B cell (primary cell): ENCODE results near the gene CRYAA. TPM values are rescaled to one million over a fixed set of nuclear protein-coding genes. Genes with fewer than 3 reads are reported as not detected.

Source experiments
- ATAC-seq: fragments of 200-7000 bp; cut with Tn5 transposase; one replicate; pipeline ENCODE4 v1.10.0; 2021; ENCODE audit warnings: low read depth, mild to moderate bottlenecking, moderate number of reproducible peaks, moderate library complexity
- CTCF ChIA-PET: fragments of 350-600 bp; sonication (Branson Sonifier 250); formaldehyde crosslinking; loops from one replicate; lab custom pipeline; 2021; ENCODE audit warnings: antibody characterized with exemption, inconsistent platforms; lab: Charles Lee
- POLR2A ChIA-PET: fragments of 350-600 bp; sonication (Branson Sonifier 250); formaldehyde crosslinking; loops from one replicate; lab custom pipeline; 2021; ENCODE audit warnings: antibody characterized with exemption; lab: Charles Lee
- DNase-seq: peaks from one replicate; pipeline ENCODE4 v3.0.0; 2013
- H2AFZ ChIP-seq: 2 replicates; pipeline ENCODE4 v1.6.1; 2012; ENCODE audit warnings: mild to moderate bottlenecking, low read depth, low read length; ENCODE audit not compliant: insufficient read depth, poor library complexity, severe bottlenecking
- H3K27ac ChIP-seq, 2 donors: 1 replicate in 1 of 2; 2 replicates in 1 of 2; pipeline ENCODE4 v1.5.1; 2012 to 2013; ENCODE audit warnings: low read length in 2 of 2, mild to moderate bottlenecking in 2 of 2, moderate library complexity in 1 of 2
- H3K27me3 ChIP-seq, 4 experiments: fragments of 200-600 bp in 1 of 4; sonication (generic) in 1 of 4; replicated peaks in 1 of 4; 1 replicate in 2 of 4; 2 replicates in 2 of 4; pipeline versions ENCODE4 v1.6.1 to v1.7.0; 2013 to 2016; ENCODE audit warnings: low read length in 3 of 4, mild to moderate bottlenecking in 2 of 4, mixed read lengths in 1 of 4, moderate library complexity in 1 of 4; ENCODE audit not compliant: insufficient read depth in 4 of 4, control insufficient read depth in 3 of 4; ENCODE audit errors: control extremely low read depth in 1 of 4
- H3K36me3 ChIP-seq, 2 experiments: replicated peaks in 1 of 2; 1 replicate in 1 of 2; 2 replicates in 1 of 2; pipeline versions ENCODE4 v1.6.1 to v1.7.1; 2013; ENCODE audit warnings: low read length in 1 of 2; ENCODE audit not compliant: insufficient read depth in 2 of 2, control insufficient read depth in 1 of 2; ENCODE audit errors: control extremely low read depth in 1 of 2, extremely low read depth in 1 of 2
- H3K4me1 ChIP-seq, 2 donors: fragments of 200-600 bp in 1 of 2; sonication (generic) in 1 of 2; 1 replicate in 1 of 2; 2 replicates in 1 of 2; pipeline versions ENCODE4 v1.5.1 to v1.6.1; 2013 to 2017; ENCODE audit warnings: low read length in 2 of 2; ENCODE audit not compliant: control insufficient read depth in 2 of 2, insufficient read depth in 2 of 2
- H3K4me2 ChIP-seq: replicated peaks from 2 replicates; pipeline ENCODE3; 2012; ENCODE audit warnings: mild to moderate bottlenecking, low read depth, low read length; ENCODE audit not compliant: poor library complexity, severe bottlenecking
- H3K4me3 ChIP-seq, 5 experiments: fragments of 200-600 bp in 1 of 5; sonication (generic) in 1 of 5; 1 replicate in 3 of 5; 2 replicates in 2 of 5; pipeline versions ENCODE4 v1.5.1 to v1.7.0; 2011 to 2016; ENCODE audit warnings: low read length in 4 of 5, mild to moderate bottlenecking in 4 of 5, low read depth in 2 of 5, control low read depth in 1 of 5, moderate library complexity in 1 of 5; ENCODE audit not compliant: insufficient read depth in 1 of 5; ENCODE audit errors: control extremely low read depth in 1 of 5, extremely low read depth in 1 of 5
- H3K79me2 ChIP-seq: fragments of 200-600 bp; sonication (generic); one replicate; pipeline ENCODE4 v1.6.0; 2016; ENCODE audit warnings: low read length; ENCODE audit not compliant: control insufficient read depth, insufficient read depth
- H3K9ac ChIP-seq: fragments of 200-600 bp; sonication (generic); 2 replicates; pipeline ENCODE4 v1.6.1; 2017; ENCODE audit warnings: mild to moderate bottlenecking, low read length, moderate library complexity
- H3K9me3 ChIP-seq, 3 donors: one replicate each; pipeline versions ENCODE4 v1.6.1 to v1.7.1; 2013; ENCODE audit warnings: low read length in 2 of 3; ENCODE audit not compliant: control insufficient read depth in 2 of 3, insufficient read depth in 1 of 3; ENCODE audit errors: control extremely low read depth in 1 of 3
- H4K20me1 ChIP-seq: 2 replicates; pipeline ENCODE4 v1.6.0; 2012; ENCODE audit warnings: mild to moderate bottlenecking, low read length; ENCODE audit not compliant: insufficient read depth, control insufficient read depth, poor library complexity, severe bottlenecking
- H3K27ac Mint-ChIP-seq: one replicate; pipeline ENCODE4 v1.8.0; 2021; ENCODE audit warnings: mixed read lengths
- H3K27me3 Mint-ChIP-seq: one replicate; pipeline ENCODE4 v1.8.0; 2021; ENCODE audit warnings: mixed read lengths
- H3K4me1 Mint-ChIP-seq: one replicate; pipeline ENCODE4 v1.8.0; 2021; ENCODE audit warnings: mixed read lengths
- H3K4me3 Mint-ChIP-seq: one replicate; pipeline ENCODE4 v1.8.0; 2021; ENCODE audit warnings: mixed read lengths
- H3K9me3 Mint-ChIP-seq: one replicate; pipeline ENCODE4 v1.8.0; 2022; ENCODE audit warnings: mixed read lengths; ENCODE audit not compliant: insufficient read depth
- CTCF ChIP-seq: fragments of 200-600 bp; IDR thresholded peaks from one replicate; pipeline ENCODE4 v1.8.0; 2022; ENCODE audit warnings: antibody characterized with exemption, mild to moderate bottlenecking
- EZH2 ChIP-seq: IDR thresholded peaks from 2 replicates; pipeline ENCODE4 v1.6.1; 2012; ENCODE audit warnings: borderline replicate concordance, low read depth, mild to moderate bottlenecking, moderate library complexity, low read length; ENCODE audit not compliant: insufficient read depth, poor library complexity, severe bottlenecking
- WGBS: methylation state at CpG from one replicate; pipeline ENCODE4 v1.1.5; 2013; ENCODE audit warnings: missing lambda C conversion rate; ENCODE audit not compliant: insufficient coverage; 5-methylcytosine and 5-hydroxymethylcytosine counted together
- intact Hi-C: fragments of 100-400 bp; cut with micrococcal nuclease; formaldehyde crosslinking; loops from one replicate; pipeline ENCODE4 v1.10.0; 2022
- polyA plus RNA-seq: library from polyadenylated mRNA; depleted of rRNA; stranded (reverse); fragments of >200 nt; gene quantifications from 2 replicates; pipeline ENCODE4 v1.2.3, GENCODE V29; 2012
- total RNA-seq, 2 donors: library from RNA; stranded (reverse); fragments of 120-200 nt in 1 of 2; gene quantifications; 1 replicate in 1 of 2; 2 replicates in 1 of 2; pipeline versions ENCODE4 v1.2.3 to v1.2.4, GENCODE V29; 2013 to 2022

The CRYAA gene
- total and polyA plus RNA-seq, 2 donors (not counting 1 experiment from before 2014, with no cell fraction given), result not detected

GRCh38 chr21:43195121-43196021, 26.6 kb downstream of the CRYAA start:
- Histone ChIP-seq H3K4me3 (no peak overlapping the region), H3K4me1 (peaks cover 6 to 13% of the 10 kb centered on the region in 2 donors), H3K27me3 (peaks cover 0 to 15% (median 7%) of the 10 kb centered on the region in 4 experiments), H3K9ac (no peak overlapping the region), H3K27ac (no peak overlapping the region), H3K9me3 (peaks cover 6 to 11% (median 8%) of the 10 kb centered on the region in 3 donors), H3K36me3 (no peaks in the 10 kb centered on the region), H4K20me1 (no peaks in the 10 kb centered on the region), H2AFZ (no peak overlapping the region), H3K4me2 (no peak overlapping the region), H3K79me2 (no peaks in the 10 kb centered on the region)
- CTCF ChIA-PET, result no interaction called here
- POLR2A ChIA-PET, result no interaction called here
- DNase-seq (no peak), ATAC-seq (no peak)
- H3K9me3 Mint-ChIP-seq, result peaks cover 8% of the 10 kb centered on the region
- H3K27me3 Mint-ChIP-seq, result peaks cover 46% of the 10 kb centered on the region
- intact Hi-C loops, result no loop called here
- 93% methylated on average over 29 of the region's 32 CpGs for WGBS
- no peak overlapping the region for H3K27ac Mint-ChIP-seq
- TF ChIP-seq EZH2, result no peak
- TF ChIP-seq CTCF, result no peak
- H3K4me1 Mint-ChIP-seq, result peaks cover 15% of the 10 kb centered on the region
- H3K4me3 Mint-ChIP-seq, result no peak overlapping the region

- ATAC-seq (no peak), DNase-seq (no peak)
- H3K9ac ChIP-seq, result no peak overlapping the region
- TF ChIP-seq CTCF (no peak), EZH2 (no peak)
- H4K20me1 ChIP-seq, result no peaks in the 10 kb centered on the region
- no peaks in the 10 kb centered on the region for H3K36me3 ChIP-seq
- no peaks in the 10 kb centered on the region for H3K79me2 ChIP-seq
- POLR2A ChIA-PET, result no interaction called here
- H3K4me3 ChIP-seq, result no peak overlapping the region
- peaks cover 43% of the 10 kb centered on the region for H3K27me3 Mint-ChIP-seq
- H3K4me1 Mint-ChIP-seq, result peaks cover 11% of the 10 kb centered on the region
- H3K9me3 ChIP-seq, result peaks cover 8 to 21% (median 19%) of the 10 kb centered on the region in 3 donors
- H3K9me3 Mint-ChIP-seq, result peaks cover 15% of the 10 kb centered on the region
- no peak overlapping the region for H3K4me3 Mint-ChIP-seq
- intact Hi-C loops, result no loop called here
- CTCF ChIA-PET, result no interaction called here
- peaks cover 6 to 13% of the 10 kb centered on the region in 2 donors for H3K4me1 ChIP-seq
- no peak overlapping the region for H3K4me2 ChIP-seq
- no peak overlapping the region for H3K27ac Mint-ChIP-seq
- WGBS, result 100% methylated on average over 3 of the region's 6 CpGs
- no peak overlapping the region for H2AFZ ChIP-seq
- H3K27ac ChIP-seq, result no peak overlapping the region
- peaks cover 0 to 15% (median 6%) of the 10 kb centered on the region in 4 experiments for H3K27me3 ChIP-seq
These were observed 28.0 kb downstream of the CRYAA start for GRCh38 chr21:43196826-43197225.
